Measurements from ENCODE around the gene TBC1D9B. TPM values are rescaled to one million over a fixed set of nuclear protein-coding genes. Genes with fewer than 3 reads are reported as not detected.

The TBC1D9B gene
- total RNA-seq, 4 donors from 2014 or later, result 58.8 to 439 (median 212) TPM

DNA sequence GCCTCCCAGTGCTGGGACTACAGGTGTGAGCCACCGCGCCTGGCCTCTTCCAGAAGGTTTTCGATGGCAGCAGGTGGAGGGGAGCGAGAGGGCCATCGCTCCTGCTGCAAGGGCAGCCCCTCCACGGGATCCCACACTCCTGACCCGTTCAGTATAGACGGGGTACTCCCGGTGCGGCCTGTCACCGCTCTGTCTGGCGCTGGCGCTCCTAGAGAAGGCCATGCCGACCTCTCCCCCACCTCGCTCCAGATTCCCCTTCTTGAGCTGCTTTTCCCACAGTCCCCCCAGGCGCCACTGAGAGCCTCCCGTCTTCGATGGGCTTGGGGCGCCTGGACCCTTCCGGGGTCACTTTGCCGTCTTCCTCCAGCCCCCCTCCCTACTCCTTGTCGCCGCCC is 91.3 kb downstream of the TBC1D9B start:
- 51 to 69% methylated on average over 11 to 12 of the region's 23 CpGs for WGBS, 2 donors (ENCODE audit: low coverage in 1 of 2)
- TF ChIP-seq EP300 (IDR thresholded peaks at IDR 0.05) (no peak), POLR2A (IDR thresholded peaks at IDR 0.05) (no peak), POLR2AphosphoS5 (IDR thresholded peaks at IDR 0.05) (no peak)
- TF ChIP-seq, protein P1, sequence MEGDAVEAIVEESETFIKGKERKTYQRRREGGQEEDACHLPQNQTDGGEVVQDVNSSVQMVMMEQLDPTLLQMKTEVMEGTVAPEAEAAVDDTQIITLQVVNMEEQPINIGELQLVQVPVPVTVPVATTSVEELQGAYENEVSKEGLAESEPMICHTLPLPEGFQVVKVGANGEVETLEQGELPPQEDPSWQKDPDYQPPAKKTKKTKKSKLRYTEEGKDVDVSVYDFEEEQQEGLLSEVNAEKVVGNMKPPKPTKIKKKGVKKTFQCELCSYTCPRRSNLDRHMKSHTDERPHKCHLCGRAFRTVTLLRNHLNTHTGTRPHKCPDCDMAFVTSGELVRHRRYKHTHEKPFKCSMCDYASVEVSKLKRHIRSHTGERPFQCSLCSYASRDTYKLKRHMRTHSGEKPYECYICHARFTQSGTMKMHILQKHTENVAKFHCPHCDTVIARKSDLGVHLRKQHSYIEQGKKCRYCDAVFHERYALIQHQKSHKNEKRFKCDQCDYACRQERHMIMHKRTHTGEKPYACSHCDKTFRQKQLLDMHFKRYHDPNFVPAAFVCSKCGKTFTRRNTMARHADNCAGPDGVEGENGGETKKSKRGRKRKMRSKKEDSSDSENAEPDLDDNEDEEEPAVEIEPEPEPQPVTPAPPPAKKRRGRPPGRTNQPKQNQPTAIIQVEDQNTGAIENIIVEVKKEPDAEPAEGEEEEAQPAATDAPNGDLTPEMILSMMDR (IDR thresholded peaks at IDR 0.05), result no peak
- no peak for ATAC-seq

DNA sequence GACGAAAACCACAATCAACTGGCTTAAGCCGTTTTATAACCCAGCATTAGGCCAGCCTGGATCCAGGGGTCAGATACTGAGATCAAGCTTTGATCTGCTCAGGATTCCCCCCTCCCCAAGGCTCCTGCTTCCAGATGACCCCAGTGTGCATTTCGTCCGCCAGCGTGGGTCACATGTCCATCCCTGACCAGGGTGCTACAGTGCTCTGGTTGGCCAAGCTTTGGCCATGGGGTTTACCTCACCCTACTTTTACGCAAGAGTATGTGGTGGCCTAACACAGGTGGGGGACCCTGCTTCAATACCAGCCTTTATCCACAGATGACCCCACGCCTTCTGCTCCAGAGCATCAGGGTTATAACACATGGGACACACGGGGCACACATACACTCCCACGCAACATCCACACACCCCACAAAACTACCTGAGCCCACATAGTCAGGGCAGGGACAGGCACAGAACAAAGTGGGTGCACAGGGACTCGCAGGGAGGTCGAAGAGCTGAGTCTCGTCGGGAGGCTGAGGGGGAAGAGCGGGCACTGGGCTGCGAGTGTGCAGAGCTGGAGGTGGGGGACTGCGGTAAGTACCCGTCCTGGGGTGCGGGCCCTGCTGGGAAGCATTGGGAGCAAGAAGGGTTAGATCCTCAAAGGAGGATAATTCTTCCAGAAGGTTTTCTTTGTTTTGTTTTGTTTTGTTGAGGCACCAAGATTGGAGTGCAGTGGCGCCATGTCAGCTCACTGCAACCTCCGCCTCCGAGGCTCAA is 92.0 kb downstream of the TBC1D9B start:
- WGBS, 2 donors (ENCODE audit: low coverage in 1 of 2), result 92 to 94% methylated on average over 13 of the region's 21 CpGs
- Histone ChIP-seq H3K27me3 (no peaks in the 10 kb centered on the region), H3K9me3 (no peaks in the 10 kb centered on the region), H3K27ac (no peak overlapping the region), H3K36me3 (peaks cover 0 to 23% of the 10 kb centered on the region in 2 donors), H3K4me1 (peaks cover 3 to 45% (median 29%) of the 10 kb centered on the region in 3 donors), H3K4me3 (no peak overlapping the region)
- ATAC-seq, result no peak
- TF ChIP-seq POLR2AphosphoS5 (IDR thresholded peaks at IDR 0.05), result no peak
- no peak for TF ChIP-seq EP300 (IDR thresholded peaks at IDR 0.05)
- TF ChIP-seq, protein P1 (IDR thresholded peaks at IDR 0.05), result no peak
- no peak for TF ChIP-seq POLR2A (IDR thresholded peaks at IDR 0.05)

More for the DNA sequence above, 91.3 kb downstream of the TBC1D9B start:
- Histone ChIP-seq H3K36me3 (peaks cover 0 to 23% of the 10 kb centered on the region in 2 donors), H3K27ac (peak overlapping the region in 3 of 4 donors; percentile 56 to 99 (median 97)), H3K9me3 (no peaks in the 10 kb centered on the region), H3K27me3 (no peaks in the 10 kb centered on the region), H3K4me3 (peak overlapping the region; percentile 48 to 65), H3K4me1 (peaks cover 3 to 45% (median 29%) of the 10 kb centered on the region in 3 donors)

DNA sequence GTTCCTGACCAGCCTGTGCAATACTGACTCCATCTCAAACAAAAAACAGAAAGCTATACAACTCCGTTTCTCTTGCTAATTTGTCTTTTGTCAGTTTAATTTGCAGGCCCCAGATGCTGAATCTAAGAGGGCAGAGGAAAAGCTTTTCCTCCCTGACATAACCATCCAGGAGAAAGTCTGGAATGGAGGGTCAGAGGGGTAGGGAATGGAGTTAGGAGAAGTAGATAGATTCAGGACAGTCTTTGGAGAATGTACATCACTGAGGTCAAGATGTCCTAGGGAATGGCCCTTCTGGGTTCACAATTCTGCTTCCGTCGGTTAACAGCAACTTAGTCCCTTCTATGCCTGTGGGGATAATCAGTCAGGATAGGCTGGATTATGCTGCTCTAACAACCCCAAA is 93.6 kb downstream of the TBC1D9B start:
- Histone ChIP-seq H3K9me3 (no peaks in the 10 kb centered on the region), H3K4me3 (no peak overlapping the region), H3K4me1 (peaks cover 0 to 32% (median 18%) of the 10 kb centered on the region in 3 donors), H3K36me3 (peaks cover 0 to 23% of the 10 kb centered on the region in 2 donors), H3K27ac (no peak overlapping the region), H3K27me3 (no peaks in the 10 kb centered on the region)
- 72 to 76% methylated on average over 3 of the region's 3 CpGs for WGBS, 2 donors (ENCODE audit: low coverage in 1 of 2)
- TF ChIP-seq POLR2AphosphoS5 (IDR thresholded peaks at IDR 0.05), result no peak
- no peak for TF ChIP-seq EP300 (IDR thresholded peaks at IDR 0.05)
- TF ChIP-seq, protein P1 (IDR thresholded peaks at IDR 0.05), result no peak
- no peak for TF ChIP-seq POLR2A (IDR thresholded peaks at IDR 0.05)
- ATAC-seq, result no peak

DNA sequence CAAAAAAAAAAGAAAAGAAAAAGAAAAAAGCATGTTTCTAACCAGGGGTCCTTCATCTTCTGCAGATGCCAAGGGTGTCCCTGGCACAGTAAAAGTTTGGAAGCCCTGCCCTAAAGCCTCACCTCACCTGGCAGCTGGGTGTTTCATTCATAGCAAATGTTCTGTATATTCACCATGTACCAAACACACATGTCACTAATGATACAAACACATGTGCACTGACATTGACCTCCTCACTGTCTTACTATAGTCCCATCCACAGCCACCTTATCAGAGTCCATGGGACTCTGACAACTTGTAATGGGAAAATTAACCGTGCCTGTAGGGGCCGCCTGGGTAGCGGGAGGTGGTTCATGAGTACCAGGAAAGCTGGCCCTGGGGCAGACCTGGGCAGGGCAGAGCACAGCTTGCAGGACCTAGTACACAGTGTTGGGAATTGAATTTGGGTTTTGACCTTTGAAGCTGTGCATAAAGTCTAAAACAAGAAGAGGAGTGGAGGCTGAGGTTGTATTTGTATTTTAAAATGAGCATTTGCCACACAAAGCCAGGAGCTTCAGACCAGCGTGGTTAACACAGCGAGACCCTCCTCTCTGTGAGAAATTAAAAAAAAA is 94.6 kb downstream of the TBC1D9B start:
- H3K4me1 ChIP-seq, result peaks cover 0 to 25% (median 12%) of the 10 kb centered on the region in 3 donors
- no peak overlapping the region for H3K27ac ChIP-seq
- TF ChIP-seq, protein P1 (IDR thresholded peaks at IDR 0.05), result no peak
- TF ChIP-seq EP300 (IDR thresholded peaks at IDR 0.05) (no peak), POLR2AphosphoS5 (IDR thresholded peaks at IDR 0.05) (no peak), POLR2A (IDR thresholded peaks at IDR 0.05) (no peak)
- 91 to 100% methylated on average over 3 to 5 of the region's 5 CpGs for WGBS, 2 donors (ENCODE audit: low coverage in 1 of 2)
- H3K9me3 ChIP-seq, result no peaks in the 10 kb centered on the region
- H3K4me3 ChIP-seq, result no peak overlapping the region
- H3K27me3 ChIP-seq, result no peaks in the 10 kb centered on the region
- no peak for ATAC-seq
- H3K36me3 ChIP-seq, result peaks cover 0 to 23% of the 10 kb centered on the region in 2 donors

Data from gastroesophageal sphincter (tissue), 4 donors.